ENCODE data around the gene HCN4.

- TF ChIP-seq CTCF (IDR thresholded peaks at IDR 0.05) (no peak), ZFX (IDR thresholded peaks at IDR 0.05; ENCODE audit: borderline replicate concordance) (no peak)
Observed at GRCh38 chr15:73319460-73320245, 49.1 kb downstream of the HCN4 start.
